K562 (cell line): Measurements from ENCODE around the gene PLIN5. TPM values are rescaled to one million over a fixed set of nuclear protein-coding genes. Genes with fewer than 3 reads are reported as not detected.

Experiments used
- ATAC-seq: fragments of 200-7000 bp; cut with Tn5 transposase; 3 replicates; pipeline ENCODE4 v1.9.1; 2020; ENCODE audit warnings: moderate library complexity
- BruUV-seq: library from RNA; stranded (reverse); fragments of 400-500 nt; replicated peaks from 2 replicates; lab custom pipeline; 2021; lab: Mats Ljungman, UMichigan
- CTCF ChIA-PET: fragments of 300-600 bp; formaldehyde crosslinking; extraction: SDS; loops from one replicate; lab custom pipeline; 2021; ENCODE audit warnings: low intra/inter-chr PET ratio; lab: Yijun Ruan, JAX
- POLR2A ChIA-PET: fragments of 300-600, 350-650 bp; sonication (Branson Sonifier 250); formaldehyde crosslinking; extraction: SDS; loops from one replicate; lab custom pipeline; 2021; ENCODE audit warnings: antibody characterized with exemption, inconsistent platforms; lab: Yijun Ruan, JAX
- DNase-seq, 4 experiments: peaks; one replicate each; pipeline versions ENCODE4 v3.0.0 to v3.0.0-alpha.2; 2011 to 2018; ENCODE audit warnings: low spot score in 3 of 4, mixed read lengths in 3 of 4; ENCODE audit errors: extremely low read depth in 1 of 4
- FAIRE-seq: peaks from 2 replicates; lab custom pipeline; 2011; peaks lifted over from hg19 to GRCh38; lab: Jason Lieb, UNC
- H2AFZ ChIP-seq: 2 replicates; pipeline ENCODE4 v1.6.0; 2011; ENCODE audit warnings: low read depth, low read length, control low read depth, inconsistent platforms
- H3K27ac ChIP-seq: fragments of 200-600 bp; 3 replicates; pipeline ENCODE4 v1.8.0; 2011; ENCODE audit warnings: low read depth, mild to moderate bottlenecking, control low read depth, inconsistent platforms, low read length, moderate library complexity, mixed read lengths; ENCODE audit errors: extremely low read depth
- H3K27me3 ChIP-seq, 2 experiments: fragments of 300-600 bp in 1 of 2; 2 replicates in 1 of 2; 3 replicates in 1 of 2; pipeline versions ENCODE4 v1.6.0 to v1.8.0; 2011; ENCODE audit warnings: inconsistent platforms in 2 of 2, low read length in 2 of 2, mild to moderate bottlenecking in 1 of 2, mixed read lengths in 1 of 2, moderate library complexity in 1 of 2; ENCODE audit not compliant: control insufficient read depth in 2 of 2, insufficient read depth in 2 of 2
- H3K36me3 ChIP-seq: fragments of 300-600 bp; 3 replicates; pipeline ENCODE4 v1.8.0; 2011; ENCODE audit warnings: mild to moderate bottlenecking, low read length, inconsistent platforms; ENCODE audit not compliant: control insufficient read depth, insufficient read depth
- H3K4me1 ChIP-seq, 2 experiments: fragments of 200-600 bp in 1 of 2; replicated peaks in 1 of 2; 2 replicates in 1 of 2; 3 replicates in 1 of 2; pipeline versions ENCODE4 v1.5.1 to v1.8.0; 2011; ENCODE audit warnings: inconsistent platforms in 2 of 2, low read length in 2 of 2, mild to moderate bottlenecking in 1 of 2, mixed read lengths in 1 of 2, moderate library complexity in 1 of 2; ENCODE audit not compliant: control insufficient read depth in 2 of 2, insufficient read depth in 2 of 2
- H3K4me2 ChIP-seq: 2 replicates; pipeline ENCODE4 v1.6.1; 2011; ENCODE audit warnings: low read length, control low read depth, inconsistent platforms, mixed read lengths; ENCODE audit not compliant: insufficient read depth
- H3K4me3 ChIP-seq: fragments of 200-600 bp; sonication (generic), shearing (Covaris generic); 2 replicates; pipeline ENCODE4 v1.5.1; 2016; ENCODE audit warnings: control low read depth, inconsistent platforms
- H3K79me2 ChIP-seq: fragments of 200-600 bp; 3 replicates; pipeline ENCODE4 v1.8.0; 2011; ENCODE audit warnings: low read length, inconsistent platforms; ENCODE audit not compliant: control insufficient read depth, insufficient read depth
- H3K9ac ChIP-seq, 2 experiments: 2 replicates each; pipeline versions ENCODE4 v1.6.0 to v1.6.1; 2011; ENCODE audit warnings: low read depth in 2 of 2, low read length in 2 of 2, control low read depth in 1 of 2, inconsistent platforms in 1 of 2, mild to moderate bottlenecking in 1 of 2, mixed read lengths in 1 of 2; ENCODE audit not compliant: insufficient read depth in 1 of 2
- H3K9me1 ChIP-seq: one replicate; pipeline ENCODE4 v1.6.0; 2011; ENCODE audit warnings: inconsistent platforms, mild to moderate bottlenecking, low read length, moderate library complexity; ENCODE audit not compliant: control insufficient read depth, insufficient read depth
- H3K9me3 ChIP-seq: replicated peaks from 2 replicates; pipeline ENCODE4 v1.5.1; 2011; ENCODE audit warnings: low read depth, low read length, inconsistent platforms; ENCODE audit not compliant: control insufficient read depth, insufficient read depth
- H4K20me1 ChIP-seq: replicated peaks from 2 replicates; pipeline ENCODE4 v1.6.1; 2011; ENCODE audit warnings: low read length, inconsistent platforms, mixed read lengths; ENCODE audit not compliant: control insufficient read depth, insufficient read depth
- ESRRB ChIP-seq: fragments of 250-450 bp; sonication (Bioruptor Pico); IDR thresholded peaks from 2 replicates; pipeline ENCODE4 v1.5.0; 2020; ENCODE audit warnings: mild to moderate bottlenecking, moderate library complexity, borderline replicate concordance
- GATAD2A ChIP-seq: fragments of 450-650 bp; IDR thresholded peaks from 2 replicates; pipeline ENCODE4 v1.6.1; 2017
- GATAD2B ChIP-seq: fragments of 450-650 bp; IDR thresholded peaks from 2 replicates; pipeline ENCODE4 v1.6.1; 2017; ENCODE audit warnings: mild to moderate bottlenecking, borderline replicate concordance
- HDAC1 ChIP-seq, 2 experiments: fragments of 450-650 bp; IDR thresholded peaks; 2 replicates each; pipeline ENCODE4 v1.6.1; 2016 to 2017; ENCODE audit warnings: inconsistent platforms in 1 of 2, mild to moderate bottlenecking in 1 of 2, moderate library complexity in 1 of 2
- KLF16 ChIP-seq: IDR thresholded peaks from 2 replicates; pipeline ENCODE4 v1.6.1; 2016; ENCODE audit warnings: antibody characterized with exemption
- MAFG ChIP-seq: fragments of 450-650 bp; conservative IDR thresholded peaks from 2 replicates; pipeline ENCODE4 v1.6.1; 2016; ENCODE audit warnings: missing genetic modification characterization, missing compliant biosample characterization
- MBD1 ChIP-seq: fragments of 250-450 bp; sonication (Bioruptor Pico); IDR thresholded peaks from 2 replicates; pipeline ENCODE4 v1.8.0; 2022; ENCODE audit warnings: inconsistent platforms
- MXI1 ChIP-seq: IDR thresholded peaks from 2 replicates; pipeline ENCODE4 v1.6.1; 2011; ENCODE audit warnings: low read depth, mild to moderate bottlenecking, improper control_type of control experiment, low read length
- PRMT5 ChIP-seq: sonication (generic); formaldehyde crosslinking; IDR thresholded peaks from 2 replicates; pipeline ENCODE4 v1.5.0; 2020; ENCODE audit warnings: missing genetic modification reagents
- VEZF1 ChIP-seq: fragments of 200-800 bp; sonication (Bioruptor generic); IDR thresholded peaks from 2 replicates; pipeline ENCODE4 v1.6.1; 2017; ENCODE audit warnings: missing genetic modification characterization, missing compliant biosample characterization
- ZHX1 ChIP-seq: fragments of 150-350 bp; conservative IDR thresholded peaks from 2 replicates; pipeline ENCODE4 v1.6.1; 2014; ENCODE audit warnings: low read length
- ZKSCAN8 ChIP-seq: fragments of 200-800 bp; sonication (Bioruptor generic); IDR thresholded peaks from 2 replicates; pipeline ENCODE4 v1.6.1; 2016; ENCODE audit warnings: missing genetic modification characterization, missing compliant biosample characterization
- WGBS: fragments of 100-300 bp; shearing (Covaris generic); methylation state at CpG from one replicate; pipeline ENCODE4 v1.1.6; 2016; ENCODE audit warnings: low coverage, mixed read lengths; ENCODE audit not compliant: insufficient coverage; ENCODE audit errors: missing lambda C conversion rate; 5-methylcytosine and 5-hydroxymethylcytosine counted together
- in situ Hi-C: fragments of 300-500 bp; cut with MboI; formaldehyde crosslinking; loops from 4 replicates; pipeline ENCODE4 v1.15.0; 2018; ENCODE audit warnings: inconsistent platforms, mixed read lengths
- intact Hi-C: fragments of 100-400 bp; cut with micrococcal nuclease; formaldehyde crosslinking; loops from 2 replicates; pipeline ENCODE4 v1.14.2; 2022
- polyA plus RNA-seq, 8 experiments: library from polyadenylated mRNA; depleted of rRNA in 4 of 8; stranded (reverse) in 5 of 8; unstranded in 3 of 8; fragments of >200 nt; fragmentation: Nextera tagmentation in 2 of 8; fragmentation: Illumina TruSeq in 1 of 8; extraction: Ambion mirVana in 2 of 8; extraction: Trizol in 1 of 8; gene quantifications; 2 replicates each; pipeline versions ENCODE4 v1.2.1 to v1.2.3, GENCODE V29; 2011 to 2014; ENCODE audit warnings: inconsistent platforms in 1 of 8, missing spikeins in 1 of 8
- total RNA-seq, 7 experiments: library from RNA; depleted of rRNA in 6 of 7; stranded (reverse); fragments of >200 nt in 6 of 7; fragmentation: Illumina TruSeq in 2 of 7; extraction: Trizol in 2 of 7; gene quantifications; 2 replicates each; pipeline versions ENCODE4 v1.2.1 to v1.2.3, GENCODE V29; 2011 to 2021; ENCODE audit warnings: low replicate concordance in 1 of 7
- TF ChIP-seq, protein P1 (sequence below): fragments of 450-650 bp; IDR thresholded peaks from 2 replicates; pipeline ENCODE4 v1.6.1; 2016; ENCODE audit warnings: mild to moderate bottlenecking
- TF ChIP-seq, protein P2 (sequence below): sonication (generic); formaldehyde crosslinking; IDR thresholded peaks from 2 replicates; pipeline ENCODE4 v1.8.1; 2022; ENCODE audit warnings: missing genetic modification reagents

The PLIN5 gene
- total and polyA plus RNA-seq, 9 of the 15 experiments (the other 6 are each of a cell fraction or from before 2014, with no cell fraction given), result 0.04 to 1.3 (median 0.50) TPM

- ATAC-seq (no peak), FAIRE-seq (no peak), DNase-seq (no peak)
- H3K9me3 ChIP-seq, result no peaks in the 10 kb centered on the region
- H3K36me3 ChIP-seq, result peaks cover 36% of the 10 kb centered on the region; the same call in 1 of the 3 replicates
- no peaks in the 10 kb centered on the region for H3K27me3 ChIP-seq
- no peak overlapping the region for H3K9ac ChIP-seq
- TF ChIP-seq VEZF1 (CRISPR knock-in tag) (no peak), ZHX1 (no peak), HDAC1 (IDR thresholded peaks at IDR 0.05) (no peak), MXI1 (no peak), MAFG (tag) (no peak), GATAD2B (no peak), GATAD2A (no peak), PRMT5 (no peak), ZKSCAN8 (CRISPR knock-in tag) (no peak), MBD1 (CRISPR knock-in tag) (no peak), KLF16 (no peak), ESRRB (no peak)
- TF ChIP-seq, protein P1, sequence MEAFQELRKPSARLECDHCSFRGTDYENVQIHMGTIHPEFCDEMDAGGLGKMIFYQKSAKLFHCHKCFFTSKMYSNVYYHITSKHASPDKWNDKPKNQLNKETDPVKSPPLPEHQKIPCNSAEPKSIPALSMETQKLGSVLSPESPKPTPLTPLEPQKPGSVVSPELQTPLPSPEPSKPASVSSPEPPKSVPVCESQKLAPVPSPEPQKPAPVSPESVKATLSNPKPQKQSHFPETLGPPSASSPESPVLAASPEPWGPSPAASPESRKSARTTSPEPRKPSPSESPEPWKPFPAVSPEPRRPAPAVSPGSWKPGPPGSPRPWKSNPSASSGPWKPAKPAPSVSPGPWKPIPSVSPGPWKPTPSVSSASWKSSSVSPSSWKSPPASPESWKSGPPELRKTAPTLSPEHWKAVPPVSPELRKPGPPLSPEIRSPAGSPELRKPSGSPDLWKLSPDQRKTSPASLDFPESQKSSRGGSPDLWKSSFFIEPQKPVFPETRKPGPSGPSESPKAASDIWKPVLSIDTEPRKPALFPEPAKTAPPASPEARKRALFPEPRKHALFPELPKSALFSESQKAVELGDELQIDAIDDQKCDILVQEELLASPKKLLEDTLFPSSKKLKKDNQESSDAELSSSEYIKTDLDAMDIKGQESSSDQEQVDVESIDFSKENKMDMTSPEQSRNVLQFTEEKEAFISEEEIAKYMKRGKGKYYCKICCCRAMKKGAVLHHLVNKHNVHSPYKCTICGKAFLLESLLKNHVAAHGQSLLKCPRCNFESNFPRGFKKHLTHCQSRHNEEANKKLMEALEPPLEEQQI, result no peak
- TF ChIP-seq, protein P2, sequence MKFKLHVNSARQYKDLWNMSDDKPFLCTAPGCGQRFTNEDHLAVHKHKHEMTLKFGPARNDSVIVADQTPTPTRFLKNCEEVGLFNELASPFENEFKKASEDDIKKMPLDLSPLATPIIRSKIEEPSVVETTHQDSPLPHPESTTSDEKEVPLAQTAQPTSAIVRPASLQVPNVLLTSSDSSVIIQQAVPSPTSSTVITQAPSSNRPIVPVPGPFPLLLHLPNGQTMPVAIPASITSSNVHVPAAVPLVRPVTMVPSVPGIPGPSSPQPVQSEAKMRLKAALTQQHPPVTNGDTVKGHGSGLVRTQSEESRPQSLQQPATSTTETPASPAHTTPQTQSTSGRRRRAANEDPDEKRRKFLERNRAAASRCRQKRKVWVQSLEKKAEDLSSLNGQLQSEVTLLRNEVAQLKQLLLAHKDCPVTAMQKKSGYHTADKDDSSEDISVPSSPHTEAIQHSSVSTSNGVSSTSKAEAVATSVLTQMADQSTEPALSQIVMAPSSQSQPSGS (CRISPR knock-in tag), result no peak
- no peak overlapping the region for H2AFZ ChIP-seq
- TSS peak; percentile 38 for BruUV-seq
- no peak overlapping the region for H3K27ac ChIP-seq
- 97% methylated on average over 20 of the region's 25 CpGs for WGBS
- peaks cover 3% of the 10 kb centered on the region for H3K9me1 ChIP-seq
- intact Hi-C loops (no loop called here), in situ Hi-C loops (no loop called here)
- ChIA-PET CTCF (no interaction called here), POLR2A (interaction anchor here (1.2 kb wide), 1 partner anchor 14 kb away, joined by 3 read pairs; no protein-coding TSS in a partner anchor)
- peaks cover 0 to 53% of the 10 kb centered on the region in 2 experiments; a peak in 2 of 5 replicates for H3K4me1 ChIP-seq
- H3K4me3 ChIP-seq, result no peak overlapping the region
- H3K4me2 ChIP-seq, result no peak overlapping the region
- H4K20me1 ChIP-seq, result peaks cover 5% of the 10 kb centered on the region; the same call in 1 of the 2 replicates
- no peaks in the 10 kb centered on the region for H3K79me2 ChIP-seq
These were observed 33.3 kb downstream of the PLIN5 start for GRCh38 chr19:4501691-4502090.
